Measurements from ENCODE around the gene MAN1C1.

Gene MAN1C1

GRCh38 chr1:25804244-25804963 lies 187.8 kb downstream of the MAN1C1 start:
- TF ChIP-seq CTCF (IDR thresholded peaks at IDR 0.05; ENCODE audit: low read depth, low read length) = no peak
- no peak for DNase-seq (ENCODE audit: extremely low read depth, low read depth)

GRCh38 chr1:25804964-25805862 lies 188.6 kb downstream of the MAN1C1 start:
- TF ChIP-seq CTCF (IDR thresholded peaks at IDR 0.05; ENCODE audit: low read depth, low read length) = no peak; the same call in 1 of the 2 replicates
- DNase-seq (ENCODE audit: extremely low read depth, low read depth) = no peak

GRCh38 chr1:25805863-25806225 lies 189.3 kb downstream of the MAN1C1 start:
- no peak for DNase-seq (ENCODE audit: extremely low read depth, low read depth)
- no peak for TF ChIP-seq CTCF (IDR thresholded peaks at IDR 0.05; ENCODE audit: low read depth, low read length)

- TF ChIP-seq CTCF (IDR thresholded peaks at IDR 0.05; ENCODE audit: low read depth, low read length) = no peak
- DNase-seq (ENCODE audit: extremely low read depth, low read depth) = no peak
Observed at GRCh38 chr1:25806418-25806817, 189.8 kb downstream of the MAN1C1 start.

- DNase-seq (ENCODE audit: extremely low read depth, low read depth) = no peak
- no peak for TF ChIP-seq CTCF (IDR thresholded peaks at IDR 0.05; ENCODE audit: low read depth, low read length)
Observed at GRCh38 chr1:25807480-25808390, 191.1 kb downstream of the MAN1C1 start.

- DNase-seq (ENCODE audit: extremely low read depth, low read depth) = no peak
- no peak for TF ChIP-seq CTCF (IDR thresholded peaks at IDR 0.05; ENCODE audit: low read depth, low read length)
Observed at GRCh38 chr1:25808481-25809244, 192.1 kb downstream of the MAN1C1 start.
